Stomach (tissue), 9 donors: ENCODE results near the gene C1orf159. TPM values are rescaled to one million over a fixed set of nuclear protein-coding genes. Genes with fewer than 3 reads are reported as not detected.

Experiments
- DNase-seq, 2 donors: peaks; one replicate each; pipeline versions ENCODE4 v3.0.0 to v3.0.0-alpha.2; 2013 to 2019
- H3K27ac ChIP-seq, 5 donors: fragments of 200-600 bp in 4 of 5; sonication (generic) in 4 of 5; one replicate each; pipeline ENCODE4 v1.5.1; 2013 to 2019; ENCODE audit warnings: mild to moderate bottlenecking in 1 of 5, moderate library complexity in 1 of 5
- H3K27me3 ChIP-seq, 3 donors: fragments of 200-600 bp; sonication (generic); one replicate each; pipeline ENCODE4 v1.5.1; 2017 to 2019; ENCODE audit warnings: mixed run types in 1 of 3
- H3K36me3 ChIP-seq, 4 donors: fragments of 200-600 bp; sonication (generic); 1 replicate in 3 of 4; 2 replicates in 1 of 4; pipeline ENCODE4 v1.5.1; 2016 to 2019
- H3K4me1 ChIP-seq, 4 donors: fragments of 200-600 bp; sonication (generic); one replicate each; pipeline ENCODE4 v1.5.1; 2016 to 2019
- H3K4me3 ChIP-seq, 4 donors: fragments of 200-600 bp; sonication (generic) in 3 of 4; one replicate each; pipeline ENCODE4 v1.5.1; 2016 to 2019; ENCODE audit warnings: mild to moderate bottlenecking in 1 of 4
- H3K9me3 ChIP-seq, 4 donors: fragments of 200-600 bp; sonication (generic); one replicate each; pipeline ENCODE4 v1.5.1; 2016 to 2019
- EP300 ChIP-seq: sonication (generic); formaldehyde crosslinking; IDR thresholded peaks from one replicate; pipeline ENCODE4 v1.6.1; 2017; ENCODE audit warnings: antibody characterized with exemption
- POLR2A ChIP-seq, 4 donors: fragments of 450-650 bp; IDR thresholded peaks; one replicate each; pipeline ENCODE4 v1.6.1; 2016; ENCODE audit warnings: antibody characterized with exemption in 4 of 4, control low read depth in 2 of 4, mild to moderate bottlenecking in 1 of 4, moderate library complexity in 1 of 4
- POLR2AphosphoS5 ChIP-seq, 3 donors: sonication (generic); formaldehyde crosslinking; IDR thresholded peaks; one replicate each; pipeline ENCODE4 v1.6.1; 2016; ENCODE audit warnings: antibody characterized with exemption in 3 of 3
- WGBS, 5 donors: extraction: QIAGEN DNeasy Blood & Tissue Kit in 3 of 5; methylation state at CpG; one replicate each; pipeline versions ENCODE4 v1.1.5 to v1.1.7; 2013 to 2018; 5-methylcytosine and 5-hydroxymethylcytosine counted together
- intact Hi-C: fragments of 100-400 bp; cut with DNase I; formaldehyde crosslinking; loops from one replicate; pipeline ENCODE4 v1.15.1; 2023; ENCODE audit warnings: low total_unique reads
- polyA plus RNA-seq, 3 donors: library from polyadenylated mRNA; stranded (reverse); fragments of 200-250 nt; gene quantifications; one replicate each; pipeline ENCODE4 v1.2.3, GENCODE V29; 2013
- total RNA-seq, 5 donors: library from RNA; depleted of rRNA; stranded (reverse); fragments of >200 nt; gene quantifications; one replicate each; pipeline versions ENCODE4 v1.1.0 to v1.2.3, GENCODE V29; 2014 to 2016
- TF ChIP-seq, protein P1 (sequence below), 7 experiments: fragments of 450-650 bp in 4 of 7; fragments of 200-600 bp in 3 of 7; sonication (generic) in 3 of 7; IDR thresholded peaks; one replicate each; pipeline ENCODE4 v1.5.1; 2016 to 2019; ENCODE audit warnings: antibody characterized with exemption in 7 of 7, control low read depth in 2 of 7, mild to moderate bottlenecking in 1 of 7
- donor health status: healthy with polysubstance abuse.
- donor health status: Bipolar disorder and iron deficiency.
- donor health status: healthy.

The C1orf159 gene
- total and polyA plus RNA-seq, 8 donors = 10.2 to 67.0 (median 18.5) TPM

DNA sequence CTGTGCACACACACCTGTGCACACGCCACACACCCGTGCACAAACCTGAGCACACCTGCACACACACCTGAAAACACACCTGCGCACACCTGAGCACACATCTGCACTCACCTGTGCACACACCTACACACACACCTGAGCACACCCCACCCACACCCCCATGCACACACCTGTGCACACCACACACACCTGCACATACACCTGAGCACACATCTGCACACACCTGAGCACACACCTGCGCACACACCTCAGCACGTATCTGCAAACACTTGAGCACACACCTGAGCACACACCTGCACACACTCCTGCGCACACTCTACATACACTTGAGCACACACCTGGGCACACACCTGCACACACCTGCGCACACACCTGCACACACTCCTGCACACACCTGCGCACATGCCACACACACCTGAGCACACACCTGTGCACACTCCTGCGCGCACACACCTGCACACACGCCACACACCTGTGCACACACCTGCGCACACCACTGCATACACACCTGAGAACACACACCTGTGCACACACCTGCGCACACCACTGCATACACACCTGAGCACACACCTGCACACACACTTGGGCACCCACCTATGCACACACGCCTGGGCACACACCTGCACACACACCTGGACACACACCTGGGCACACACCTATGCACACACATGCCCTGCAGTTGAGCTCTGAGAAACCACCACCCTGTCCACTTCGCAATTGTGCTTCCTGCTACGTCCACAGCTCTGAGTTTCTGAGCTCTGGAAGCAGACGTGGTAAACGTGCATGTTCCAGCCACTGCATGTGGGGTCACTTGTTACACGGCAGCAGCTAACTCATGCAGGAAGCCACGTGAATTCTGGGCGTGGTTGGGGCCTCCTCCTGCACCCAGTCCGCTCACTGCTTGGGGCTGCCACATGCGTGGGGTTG, 8.0 kb upstream of the C1orf159 start:
- peak in 1 of 2 donors; percentile 54 for DNase-seq

DNA sequence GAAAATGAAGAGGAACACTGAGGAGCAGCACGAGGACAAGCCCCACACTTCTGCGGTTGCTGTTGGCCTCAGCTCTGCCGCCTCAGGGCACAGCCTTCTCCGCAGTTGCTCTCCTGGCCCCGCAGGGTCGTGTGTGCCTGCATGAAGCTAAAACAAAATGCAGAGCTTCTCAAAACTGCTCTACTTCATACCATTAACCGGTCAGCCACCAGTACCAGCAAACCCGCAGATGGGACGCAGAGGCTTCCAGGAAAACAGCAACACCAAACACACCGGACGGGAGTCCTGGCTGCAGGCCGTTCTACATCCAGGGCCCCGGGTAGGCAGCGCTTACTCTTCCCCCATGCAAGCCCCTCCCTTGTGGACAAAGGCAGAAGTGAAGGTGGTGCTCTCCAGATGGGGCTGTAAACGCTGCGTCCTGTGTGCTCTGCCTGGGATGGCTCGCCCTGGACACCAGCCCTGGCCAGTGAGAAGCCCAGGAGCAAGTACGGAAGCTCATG, 7.1 kb upstream of the C1orf159 start:
- 37 to 59% (median 42%) methylated on average over 18 of the region's 18 CpGs for WGBS, 5 donors
- TF ChIP-seq EP300 (no peak), POLR2AphosphoS5 (IDR thresholded peaks at IDR 0.05) (no peak), POLR2A (IDR thresholded peaks at IDR 0.05) (no peak)
- TF ChIP-seq, protein P1, sequence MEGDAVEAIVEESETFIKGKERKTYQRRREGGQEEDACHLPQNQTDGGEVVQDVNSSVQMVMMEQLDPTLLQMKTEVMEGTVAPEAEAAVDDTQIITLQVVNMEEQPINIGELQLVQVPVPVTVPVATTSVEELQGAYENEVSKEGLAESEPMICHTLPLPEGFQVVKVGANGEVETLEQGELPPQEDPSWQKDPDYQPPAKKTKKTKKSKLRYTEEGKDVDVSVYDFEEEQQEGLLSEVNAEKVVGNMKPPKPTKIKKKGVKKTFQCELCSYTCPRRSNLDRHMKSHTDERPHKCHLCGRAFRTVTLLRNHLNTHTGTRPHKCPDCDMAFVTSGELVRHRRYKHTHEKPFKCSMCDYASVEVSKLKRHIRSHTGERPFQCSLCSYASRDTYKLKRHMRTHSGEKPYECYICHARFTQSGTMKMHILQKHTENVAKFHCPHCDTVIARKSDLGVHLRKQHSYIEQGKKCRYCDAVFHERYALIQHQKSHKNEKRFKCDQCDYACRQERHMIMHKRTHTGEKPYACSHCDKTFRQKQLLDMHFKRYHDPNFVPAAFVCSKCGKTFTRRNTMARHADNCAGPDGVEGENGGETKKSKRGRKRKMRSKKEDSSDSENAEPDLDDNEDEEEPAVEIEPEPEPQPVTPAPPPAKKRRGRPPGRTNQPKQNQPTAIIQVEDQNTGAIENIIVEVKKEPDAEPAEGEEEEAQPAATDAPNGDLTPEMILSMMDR (IDR thresholded peaks at IDR 0.05) = no peak
- H3K27ac ChIP-seq = peak overlapping the region in 1 of 5 donors; percentile 44
- H3K9me3 ChIP-seq = no peaks in the 10 kb centered on the region
- DNase-seq = peak in 1 of 2 donors; percentile 71
- no peak overlapping the region for H3K4me3 ChIP-seq
- H3K4me1 ChIP-seq = peaks cover 48 to 65% (median 60%) of the 10 kb centered on the region in 4 donors
- peaks cover 0 to 39% (median 0%) of the 10 kb centered on the region in 3 donors for H3K27me3 ChIP-seq
- no peaks in the 10 kb centered on the region for H3K36me3 ChIP-seq
- intact Hi-C loops = loop anchor here (5.0 to 10.0 kb wide), 3 partner anchors 49 to 172 kb away; partner anchors contain the start of gene TTLL10

More for the DNA sequence above, 8.0 kb upstream of the C1orf159 start:
- Histone ChIP-seq H3K27me3 (peaks cover 0 to 36% (median 0%) of the 10 kb centered on the region in 3 donors), H3K4me1 (peaks cover 48 to 67% (median 63%) of the 10 kb centered on the region in 4 donors), H3K27ac (peak overlapping the region; percentile 81 to 87 (median 84)), H3K4me3 (no peak overlapping the region), H3K9me3 (no peaks in the 10 kb centered on the region), H3K36me3 (no peaks in the 10 kb centered on the region)
- TF ChIP-seq EP300 (no peak), POLR2AphosphoS5 (IDR thresholded peaks at IDR 0.05) (no peak), POLR2A (IDR thresholded peaks at IDR 0.05) (no peak)
- TF ChIP-seq, protein P1 (IDR thresholded peaks at IDR 0.05) = no peak
- 72 to 83% (median 78%) methylated on average over 20 to 23 of the region's 23 CpGs for WGBS, 5 donors
- intact Hi-C loops = loop anchor here (5.0 to 10.0 kb wide), 3 partner anchors 48 to 171 kb away; partner anchors contain the start of gene TTLL10

DNA sequence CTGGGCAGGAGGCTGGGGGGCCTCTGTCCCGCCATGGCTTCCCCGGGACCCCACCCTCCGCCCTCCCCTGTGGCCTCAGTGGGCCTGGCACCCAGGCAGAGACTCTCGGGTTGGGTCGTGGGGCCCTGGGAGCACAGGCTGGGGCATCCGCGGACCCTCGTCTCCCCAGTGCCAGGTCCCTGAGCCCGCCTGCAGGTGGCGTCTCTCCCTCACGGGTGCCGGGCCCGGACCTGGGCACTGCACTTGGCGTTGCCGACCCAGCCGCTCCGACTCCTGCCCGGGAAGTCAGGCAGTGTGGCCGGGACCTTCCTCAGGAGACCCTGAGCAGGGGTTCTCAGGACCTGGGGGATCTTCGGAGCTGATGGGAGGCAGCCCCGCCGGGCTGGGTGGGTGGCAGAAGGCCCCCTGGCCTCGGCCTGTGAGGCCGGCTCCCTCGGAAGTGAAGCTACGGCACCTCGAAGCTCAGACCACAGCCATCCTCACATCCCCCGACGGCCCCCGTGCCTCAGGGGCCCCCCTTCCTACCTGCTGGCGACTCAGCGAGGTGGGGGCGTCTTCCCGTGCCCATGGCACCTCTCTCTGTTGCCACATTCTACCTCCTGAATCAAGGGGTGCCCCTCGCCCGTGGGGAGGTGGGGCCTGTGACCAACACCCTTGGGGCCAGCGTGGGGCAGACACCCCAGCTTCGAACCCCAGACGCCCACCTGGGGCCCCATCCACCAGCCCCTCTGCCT, 6.4 kb upstream of the C1orf159 start:
- peak overlapping the region in 2 of 5 donors; percentile 47 to 63 for H3K27ac ChIP-seq
- H3K36me3 ChIP-seq = no peaks in the 10 kb centered on the region
- no peaks in the 10 kb centered on the region for H3K9me3 ChIP-seq
- WGBS, 5 donors = 10 to 17% (median 13%) methylated on average over 14 to 39 of the region's 39 CpGs
- H3K4me3 ChIP-seq = peak overlapping the region; percentile 29 to 38 (median 31)
- intact Hi-C loops = loop anchor here (5.0 to 10.0 kb wide), 3 partner anchors 50 to 173 kb away; partner anchors contain the start of gene TTLL10
- peak; percentile 90 to 93 for DNase-seq
- TF ChIP-seq EP300 = no peak
- TF ChIP-seq POLR2AphosphoS5 (IDR thresholded peaks at IDR 0.05) = peak in 1 of 3 donors; percentile 74
- TF ChIP-seq, protein P1 (IDR thresholded peaks at IDR 0.05) = peak in 5 of 7 experiments; percentile 84 to 92 (median 89)
- no peak for TF ChIP-seq POLR2A (IDR thresholded peaks at IDR 0.05)
- peaks cover 41 to 62% (median 54%) of the 10 kb centered on the region in 4 donors for H3K4me1 ChIP-seq
- peaks cover 0 to 47% (median 0%) of the 10 kb centered on the region in 3 donors for H3K27me3 ChIP-seq
